MM.1S (cell line): ENCODE data around the gene TBC1D28.
"Not testable (repeated sequence)": the region's sequence is repeated elsewhere in the genome, so short reads cannot be mapped to it uniquely, and the experiment has no call there.

Source experiments
- CTCF ChIP-seq: fragments of 300-600 bp; sonication (generic); IDR thresholded peaks from 2 replicates; pipeline ENCODE4 v1.5.1; 2016; ENCODE audit warnings: antibody characterized with exemption, low read length, mixed read lengths
- EZH2 ChIP-seq: fragments of 300-600 bp; sonication (generic); optimal IDR thresholded peaks from 2 replicates; pipeline ENCODE3; 2017; ENCODE audit warnings: low read depth, mild to moderate bottlenecking, antibody characterized with exemption, low read length, mixed read lengths

- not testable (repeated sequence) for TF ChIP-seq EZH2, CTCF
Measured at GRCh38 chr17:18643124-18643523, 1.1 kb downstream of the TBC1D28 start.
